SK-N-MC (cell line): ENCODE results near the gene PPM1M.

ENCODE experiments used
- EZH2 ChIP-seq: fragments of 200-600 bp; sonication (generic); IDR thresholded peaks from one replicate; pipeline ENCODE4 v1.6.1; 2017; ENCODE audit warnings: antibody characterized with exemption
- POLR2AphosphoS5 ChIP-seq: IDR thresholded peaks from 2 replicates; pipeline ENCODE4 v1.6.1; 2012; ENCODE audit warnings: mild to moderate bottlenecking, low read depth, low read length, borderline replicate concordance

- TF ChIP-seq POLR2AphosphoS5: no peak
- no peak for TF ChIP-seq EZH2
Measured at GRCh38 chr3:52262447-52262846, 16.9 kb downstream of the PPM1M start.
